H9 (cell line): ENCODE measurements around the gene MPP1. TPM values are rescaled to one million over a fixed set of nuclear protein-coding genes. Genes with fewer than 3 reads are reported as not detected.

Experiments used
- DNase-seq: peaks from one replicate; pipeline ENCODE4 v3.0.0-alpha.2; 2017
- H2AFZ ChIP-seq: one replicate; pipeline ENCODE4 v1.6.1; 2013; ENCODE audit warnings: mild to moderate bottlenecking, low read length, control low read depth, moderate library complexity
- H2AK5ac ChIP-seq: 2 replicates; pipeline ENCODE4 v1.6.1; 2013; ENCODE audit warnings: low read length, control low read depth, mixed read lengths; ENCODE audit not compliant: insufficient read length
- H2BK120ac ChIP-seq: one replicate; pipeline ENCODE4 v1.6.1; 2013; ENCODE audit warnings: low read depth, mild to moderate bottlenecking, low read length, control low read depth, inconsistent platforms; ENCODE audit not compliant: poor library complexity, severe bottlenecking
- H2BK12ac ChIP-seq: 2 replicates; pipeline ENCODE4 v1.6.1; 2013; ENCODE audit warnings: low read length, control low read depth, mixed read lengths, low read depth; ENCODE audit not compliant: insufficient read length
- H2BK15ac ChIP-seq: 2 replicates; pipeline ENCODE4 v1.6.1; 2013; ENCODE audit warnings: low read depth, low read length, control low read depth
- H2BK20ac ChIP-seq: one replicate; pipeline ENCODE4 v1.6.1; 2013; ENCODE audit warnings: low read depth, mild to moderate bottlenecking, low read length, control low read depth, inconsistent platforms; ENCODE audit not compliant: poor library complexity, severe bottlenecking
- H2BK5ac ChIP-seq: 2 replicates; pipeline ENCODE4 v1.6.1; 2013; ENCODE audit warnings: low read length, control low read depth, mixed read lengths; ENCODE audit not compliant: insufficient read length
- H3K14ac ChIP-seq: 2 replicates; pipeline ENCODE4 v1.6.1; 2013; ENCODE audit warnings: low read length, control low read depth; ENCODE audit not compliant: insufficient read depth
- H3K18ac ChIP-seq: 2 replicates; pipeline ENCODE4 v1.6.1; 2013; ENCODE audit warnings: low read depth, mild to moderate bottlenecking, mixed read lengths, low read length, control low read depth; ENCODE audit not compliant: insufficient read length
- H3K23ac ChIP-seq: 2 replicates; pipeline ENCODE4 v1.6.1; 2013; ENCODE audit warnings: low read length, control low read depth, mixed read lengths, low read depth; ENCODE audit not compliant: insufficient read length
- H3K23me2 ChIP-seq: 2 replicates; pipeline ENCODE4 v1.6.1; 2013; ENCODE audit warnings: low read depth, mild to moderate bottlenecking, mixed read lengths, low read length, control low read depth; ENCODE audit not compliant: insufficient read length, poor library complexity, severe bottlenecking
- H3K27ac ChIP-seq: 2 replicates; pipeline ENCODE4 v1.5.1; 2013; ENCODE audit warnings: low read length, control low read depth, mixed read lengths, low read depth; ENCODE audit not compliant: insufficient read length
- H3K27me3 ChIP-seq: 2 replicates; pipeline ENCODE4 v1.6.1; 2013; ENCODE audit warnings: low read length, control low read depth, inconsistent platforms; ENCODE audit not compliant: insufficient read depth
- H3K4ac ChIP-seq: 2 replicates; pipeline ENCODE4 v1.6.1; 2013; ENCODE audit warnings: low read depth, mild to moderate bottlenecking, control low read depth, inconsistent platforms, low read length, moderate library complexity
- H3K4me1 ChIP-seq: 2 replicates; pipeline ENCODE4 v1.6.1; 2013; ENCODE audit warnings: low read length, control low read depth, inconsistent platforms; ENCODE audit not compliant: insufficient read depth
- H3K4me2 ChIP-seq: 2 replicates; pipeline ENCODE4 v1.6.1; 2013; ENCODE audit warnings: low read length, control low read depth, mixed read lengths; ENCODE audit not compliant: insufficient read length, insufficient read depth
- H3K56ac ChIP-seq: 2 replicates; pipeline ENCODE4 v1.6.1; 2013; ENCODE audit warnings: low read depth, mild to moderate bottlenecking, mixed read lengths, low read length, control low read depth; ENCODE audit not compliant: insufficient read length
- H3K79me1 ChIP-seq: 2 replicates; pipeline ENCODE4 v1.6.1; 2013; ENCODE audit warnings: low read depth, mild to moderate bottlenecking, moderate library complexity, low read length, control low read depth, inconsistent platforms; ENCODE audit not compliant: insufficient read depth, poor library complexity, severe bottlenecking
- H3K79me2 ChIP-seq: 2 replicates; pipeline ENCODE4 v1.6.1; 2013; ENCODE audit warnings: low read length, control low read depth, inconsistent platforms; ENCODE audit not compliant: insufficient read depth
- H3K9ac ChIP-seq: 2 replicates; pipeline ENCODE4 v1.6.1; 2013; ENCODE audit warnings: low read length, control low read depth, mixed read lengths; ENCODE audit not compliant: insufficient read length; ENCODE audit errors: extremely low read depth
- H3K9me3 ChIP-seq: one replicate; pipeline ENCODE4 v1.6.1; 2013; ENCODE audit warnings: low read depth, low read length, inconsistent platforms; ENCODE audit not compliant: control insufficient read depth
- H3T11ph ChIP-seq: one replicate; pipeline ENCODE4 v1.6.1; 2013; ENCODE audit warnings: mild to moderate bottlenecking, low read length, control low read depth, inconsistent platforms
- H4K20me1 ChIP-seq: one replicate; pipeline ENCODE4 v1.6.1; 2013; ENCODE audit not compliant: control insufficient read depth, insufficient read length, insufficient read depth
- H4K5ac ChIP-seq: 2 replicates; pipeline ENCODE4 v1.6.1; 2013; ENCODE audit warnings: low read depth, mild to moderate bottlenecking, mixed read lengths, low read length, control low read depth; ENCODE audit not compliant: insufficient read length
- H4K8ac ChIP-seq: replicated peaks from 2 replicates; pipeline ENCODE4 v1.6.1; 2013; ENCODE audit warnings: low read length, control low read depth, mixed read lengths, low read depth; ENCODE audit not compliant: insufficient read length
- H4K91ac ChIP-seq: 2 replicates; pipeline ENCODE4 v1.6.1; 2013; ENCODE audit warnings: low read depth, mild to moderate bottlenecking, moderate library complexity, mixed read lengths, low read length, control low read depth; ENCODE audit not compliant: insufficient read length
- H3K27ac Mint-ChIP-seq, 3 experiments: 2 replicates in 2 of 3; 3 replicates in 1 of 3; pipeline ENCODE4 v1.8.0; 2020 to 2021; ENCODE audit warnings: mixed read lengths in 3 of 3, mild to moderate bottlenecking in 1 of 3, moderate library complexity in 1 of 3
- H3K27me3 Mint-ChIP-seq: 2 replicates; pipeline ENCODE4 v1.8.0; 2021; ENCODE audit warnings: low read depth, mild to moderate bottlenecking, moderate library complexity, mixed read lengths
- H3K36me3 Mint-ChIP-seq, 3 experiments: 2 replicates in 2 of 3; 3 replicates in 1 of 3; pipeline ENCODE4 v1.8.0; 2020 to 2021; ENCODE audit warnings: low read depth in 3 of 3, mixed read lengths in 3 of 3; ENCODE audit not compliant: insufficient read depth in 1 of 3
- H3K4me1 Mint-ChIP-seq, 2 experiments: 2 replicates each; pipeline ENCODE4 v1.8.0; 2020; ENCODE audit warnings: mixed read lengths in 2 of 2
- H3K4me3 Mint-ChIP-seq, 2 experiments: 2 replicates in 1 of 2; 3 replicates in 1 of 2; pipeline ENCODE4 v1.8.0; 2020 to 2021; ENCODE audit warnings: mild to moderate bottlenecking in 2 of 2, mixed read lengths in 2 of 2, moderate library complexity in 1 of 2
- H3K9me3 Mint-ChIP-seq, 2 experiments: 2 replicates in 1 of 2; 3 replicates in 1 of 2; pipeline ENCODE4 v1.8.0; 2020; ENCODE audit warnings: mild to moderate bottlenecking in 2 of 2, mixed read lengths in 2 of 2, moderate library complexity in 1 of 2
- CTCF ChIP-seq: fragments of 200-600 bp; sonication (generic); conservative IDR thresholded peaks from 3 replicates; pipeline ENCODE4 v1.8.0; 2021; ENCODE audit warnings: antibody characterized with exemption, mild to moderate bottlenecking
- WGBS: extraction: QIAGEN DNeasy Blood & Tissue Kit; methylation state at CpG from one replicate; pipeline ENCODE4 v1.1.7; 2013; ENCODE audit warnings: missing lambda C conversion rate, low lambda C conversion rate, mixed read lengths; ENCODE audit not compliant: insufficient read length; ENCODE audit errors: extremely low coverage; 5-methylcytosine and 5-hydroxymethylcytosine counted together
- total RNA-seq: library from RNA; stranded (reverse); gene quantifications from 2 replicates; pipeline ENCODE4 v1.2.1, GENCODE V29; 2021

Gene MPP1
- total RNA-seq, 1 experiment from 2014 or later: 17.9 TPM

DNA sequence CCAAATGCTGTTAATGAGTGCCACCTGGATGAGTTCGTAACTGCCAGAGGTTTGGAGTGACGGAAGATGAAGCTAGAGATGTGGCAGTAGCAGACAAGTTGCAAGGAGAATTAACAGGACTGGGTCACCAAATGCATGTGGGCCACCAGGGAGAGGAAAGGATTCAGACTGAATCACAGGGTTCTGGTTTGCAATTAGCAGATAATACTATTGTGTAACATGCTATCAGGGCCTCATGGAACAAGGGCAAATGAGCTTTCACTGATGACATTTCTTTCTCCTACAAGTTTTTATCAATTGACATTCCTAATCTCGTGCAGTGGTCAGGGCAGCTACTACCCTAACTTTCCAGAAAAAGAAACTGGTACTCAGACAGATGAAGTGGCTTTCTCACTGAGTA is 75.8 kb downstream of the MPP1 start:
- H2BK20ac ChIP-seq: no peak overlapping the region
- H3K79me2 ChIP-seq: no peaks in the 10 kb centered on the region
- no peak overlapping the region for H2AK5ac ChIP-seq
- H3K36me3 Mint-ChIP-seq: peaks cover 0 to 2% (median 0%) of the 10 kb centered on the region in 3 experiments; a peak in 3 of 7 replicates
- no peak overlapping the region for H3K4me2 ChIP-seq
- H3K27ac Mint-ChIP-seq: no peak overlapping the region
- no peak overlapping the region for H3K4ac ChIP-seq
- peaks cover 78 to 85% of the 10 kb centered on the region in 2 experiments for H3K9me3 Mint-ChIP-seq
- no peak overlapping the region for H3K9ac ChIP-seq
- no CpG with 5 or more reads among the region's 3 CpGs for WGBS
- no peak overlapping the region for H4K5ac ChIP-seq
- H3K14ac ChIP-seq: no peak overlapping the region
- peaks cover 2% of the 10 kb centered on the region; the same call in 1 of the 2 replicates for H3K4me1 ChIP-seq
- H3T11ph ChIP-seq: no peak overlapping the region
- no peaks in the 10 kb centered on the region for H3K27me3 Mint-ChIP-seq
- H3K4me1 Mint-ChIP-seq: peaks cover 5 to 9% of the 10 kb centered on the region in 2 experiments; a peak in 2 of 4 replicates
- no peak overlapping the region for H3K4me3 Mint-ChIP-seq
- H3K23ac ChIP-seq: no peak overlapping the region
- no peak for TF ChIP-seq CTCF
- H3K9me3 ChIP-seq: peaks cover 66% of the 10 kb centered on the region
- no peaks in the 10 kb centered on the region for H4K20me1 ChIP-seq
- no peak overlapping the region for H4K8ac ChIP-seq
- H3K56ac ChIP-seq: no peak overlapping the region
- H2BK5ac ChIP-seq: no peak overlapping the region
- H3K23me2 ChIP-seq: no peaks in the 10 kb centered on the region
- H3K18ac ChIP-seq: no peak overlapping the region
- no peak overlapping the region for H4K91ac ChIP-seq
- H3K27me3 ChIP-seq: no peaks in the 10 kb centered on the region
- H2BK120ac ChIP-seq: no peak overlapping the region
- no peak for DNase-seq
- no peak overlapping the region for H2BK12ac ChIP-seq
- no peak overlapping the region for H2BK15ac ChIP-seq
- H3K79me1 ChIP-seq: no peaks in the 10 kb centered on the region
- H2AFZ ChIP-seq: no peak overlapping the region
- no peak overlapping the region for H3K27ac ChIP-seq

Other genes with a start within 250 kb of the MPP1 start
- not detected in 2 replicates for gene CTAG1A, start 220.4 kb downstream of the MPP1 start, total RNA-seq
- not detected in 2 replicates for gene CTAG1B, start 186.2 kb downstream of the MPP1 start, total RNA-seq
- gene CTAG2, start 151.9 kb downstream of the MPP1 start, total RNA-seq: not detected in 2 replicates
- 0.42 and 0.46 TPM in 2 replicates for gene GAB3, start 54.4 kb downstream of the MPP1 start, total RNA-seq
- gene DKC1, start 42.6 kb downstream of the MPP1 start, total RNA-seq: 160 and 164 TPM in 2 replicates
- gene SMIM9, start 29.2 kb upstream of the MPP1 start, total RNA-seq: not detected in 2 replicates
- 18.8 and 20.6 TPM in 2 replicates for gene F8A1, start 80.9 kb upstream of the MPP1 start, total RNA-seq
- gene F8, start 217.2 kb upstream of the MPP1 start, total RNA-seq: 3.1 and 3.4 TPM in 2 replicates
- gene FUNDC2, start 221.4 kb upstream of the MPP1 start, total RNA-seq: 57.9 and 62.1 TPM in 2 replicates